Measurements from ENCODE around the gene TFDP1.

GRCh38 chr13:113660066-113660465 is 75.5 kb downstream of the TFDP1 start:
- no peak for TF ChIP-seq EZH2 (IDR thresholded peaks at IDR 0.05; ENCODE audit: insufficient read depth, low read length)
- TF ChIP-seq, protein P1, sequence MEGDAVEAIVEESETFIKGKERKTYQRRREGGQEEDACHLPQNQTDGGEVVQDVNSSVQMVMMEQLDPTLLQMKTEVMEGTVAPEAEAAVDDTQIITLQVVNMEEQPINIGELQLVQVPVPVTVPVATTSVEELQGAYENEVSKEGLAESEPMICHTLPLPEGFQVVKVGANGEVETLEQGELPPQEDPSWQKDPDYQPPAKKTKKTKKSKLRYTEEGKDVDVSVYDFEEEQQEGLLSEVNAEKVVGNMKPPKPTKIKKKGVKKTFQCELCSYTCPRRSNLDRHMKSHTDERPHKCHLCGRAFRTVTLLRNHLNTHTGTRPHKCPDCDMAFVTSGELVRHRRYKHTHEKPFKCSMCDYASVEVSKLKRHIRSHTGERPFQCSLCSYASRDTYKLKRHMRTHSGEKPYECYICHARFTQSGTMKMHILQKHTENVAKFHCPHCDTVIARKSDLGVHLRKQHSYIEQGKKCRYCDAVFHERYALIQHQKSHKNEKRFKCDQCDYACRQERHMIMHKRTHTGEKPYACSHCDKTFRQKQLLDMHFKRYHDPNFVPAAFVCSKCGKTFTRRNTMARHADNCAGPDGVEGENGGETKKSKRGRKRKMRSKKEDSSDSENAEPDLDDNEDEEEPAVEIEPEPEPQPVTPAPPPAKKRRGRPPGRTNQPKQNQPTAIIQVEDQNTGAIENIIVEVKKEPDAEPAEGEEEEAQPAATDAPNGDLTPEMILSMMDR (IDR thresholded peaks at IDR 0.05; ENCODE audit: insufficient read depth, low read depth, low read length): no peak

All from astrocyte (in vitro differentiated cells and primary cell).